A673 (cell line): Measurements from ENCODE around the gene TBC1D22A.

Source experiments
- EZH2 ChIP-seq: fragments of 200-600 bp; sonication (generic); IDR thresholded peaks from 2 replicates; pipeline ENCODE4 v1.6.1; 2017; ENCODE audit warnings: borderline replicate concordance, low read depth, mild to moderate bottlenecking, mixed read lengths, antibody characterized with exemption, low read length; ENCODE audit not compliant: poor library complexity, severe bottlenecking
- TF ChIP-seq, protein P1 (sequence below): fragments of 300-800, 200-600 bp; sonication (generic); conservative IDR thresholded peaks from 2 replicates; pipeline ENCODE4 v1.5.1; 2017; ENCODE audit warnings: low read depth, mild to moderate bottlenecking, antibody characterized with exemption, low read length, moderate library complexity, mixed read lengths

DNA sequence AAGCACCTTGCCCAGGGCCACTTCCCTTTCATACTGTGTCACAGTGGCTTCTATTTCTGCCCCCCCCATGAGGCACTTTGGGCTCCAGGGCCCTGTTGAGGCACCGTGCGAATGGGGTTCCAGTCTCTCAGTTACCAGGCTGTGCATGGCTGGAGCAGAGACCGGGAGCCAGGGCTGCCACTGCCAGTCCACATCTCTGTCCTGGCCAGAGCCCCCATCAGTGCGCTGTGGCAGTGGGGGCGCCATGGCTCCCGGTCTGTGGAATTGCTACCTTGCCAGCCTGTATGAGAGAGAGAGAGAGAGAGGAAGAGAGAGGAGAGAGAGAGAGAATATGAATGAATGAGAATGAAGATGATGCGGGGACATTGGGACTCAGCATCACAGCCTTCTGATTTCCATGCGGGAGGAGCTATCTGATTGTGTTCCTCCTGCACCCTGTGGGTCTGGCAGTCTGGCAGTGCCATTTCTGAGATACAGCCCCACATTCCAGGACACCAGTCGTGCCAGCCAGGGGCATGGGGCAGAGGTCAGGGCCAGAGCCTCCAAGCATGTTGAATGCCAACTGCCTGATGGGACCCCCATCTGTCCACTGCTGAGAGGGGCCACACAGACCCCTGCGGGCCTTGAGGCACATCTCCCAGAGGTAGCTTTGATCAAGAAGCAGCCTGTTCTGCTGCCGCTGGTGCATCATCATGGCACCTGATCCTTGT, 279.8 kb downstream of the TBC1D22A start:
- TF ChIP-seq, protein P1, sequence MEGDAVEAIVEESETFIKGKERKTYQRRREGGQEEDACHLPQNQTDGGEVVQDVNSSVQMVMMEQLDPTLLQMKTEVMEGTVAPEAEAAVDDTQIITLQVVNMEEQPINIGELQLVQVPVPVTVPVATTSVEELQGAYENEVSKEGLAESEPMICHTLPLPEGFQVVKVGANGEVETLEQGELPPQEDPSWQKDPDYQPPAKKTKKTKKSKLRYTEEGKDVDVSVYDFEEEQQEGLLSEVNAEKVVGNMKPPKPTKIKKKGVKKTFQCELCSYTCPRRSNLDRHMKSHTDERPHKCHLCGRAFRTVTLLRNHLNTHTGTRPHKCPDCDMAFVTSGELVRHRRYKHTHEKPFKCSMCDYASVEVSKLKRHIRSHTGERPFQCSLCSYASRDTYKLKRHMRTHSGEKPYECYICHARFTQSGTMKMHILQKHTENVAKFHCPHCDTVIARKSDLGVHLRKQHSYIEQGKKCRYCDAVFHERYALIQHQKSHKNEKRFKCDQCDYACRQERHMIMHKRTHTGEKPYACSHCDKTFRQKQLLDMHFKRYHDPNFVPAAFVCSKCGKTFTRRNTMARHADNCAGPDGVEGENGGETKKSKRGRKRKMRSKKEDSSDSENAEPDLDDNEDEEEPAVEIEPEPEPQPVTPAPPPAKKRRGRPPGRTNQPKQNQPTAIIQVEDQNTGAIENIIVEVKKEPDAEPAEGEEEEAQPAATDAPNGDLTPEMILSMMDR, result no peak
- TF ChIP-seq EZH2, result no peak
